Neutrophil (primary cell): ENCODE data around the gene DNM1.

Experiments used
- H3K27ac ChIP-seq: fragments of 200-600 bp; sonication (generic); 2 replicates; pipeline ENCODE4 v1.5.1; 2016; ENCODE audit warnings: mild to moderate bottlenecking, moderate library complexity
- H3K27me3 ChIP-seq: fragments of 200-600 bp; sonication (generic); 2 replicates; pipeline ENCODE4 v1.6.0; 2016; ENCODE audit warnings: mild to moderate bottlenecking
- H3K36me3 ChIP-seq: fragments of 200-600 bp; sonication (generic); 2 replicates; pipeline ENCODE4 v1.5.1; 2017
- H3K4me1 ChIP-seq, 2 experiments: fragments of 200-600 bp in 1 of 2; sonication (generic) in 1 of 2; 1 replicate in 1 of 2; 2 replicates in 1 of 2; pipeline versions ENCODE4 v1.5.1 to v1.6.1; 2013 to 2016; ENCODE audit warnings: low read depth in 1 of 2, low read length in 1 of 2, mild to moderate bottlenecking in 1 of 2, moderate library complexity in 1 of 2; ENCODE audit not compliant: control insufficient read depth in 1 of 2, insufficient read depth in 1 of 2
- H3K4me3 ChIP-seq, 2 experiments: fragments of 200-600 bp in 1 of 2; sonication (generic) in 1 of 2; 1 replicate in 1 of 2; 2 replicates in 1 of 2; pipeline ENCODE4 v1.5.1; 2013 to 2016; ENCODE audit warnings: low read depth in 1 of 2, low read length in 1 of 2, mild to moderate bottlenecking in 1 of 2, moderate library complexity in 1 of 2
- H3K9me3 ChIP-seq: fragments of 200-600 bp; sonication (generic); 2 replicates; pipeline ENCODE4 v1.5.1; 2016
- TF ChIP-seq, protein P1 (sequence below): fragments of 200-600 bp; sonication (generic); IDR thresholded peaks from 2 replicates; pipeline ENCODE4 v1.5.1; 2016; ENCODE audit warnings: antibody characterized with exemption

The DNM1 gene

GRCh38 chr9:128252317-128253139, 49.3 kb downstream of the DNM1 start:
- TF ChIP-seq, protein P1, sequence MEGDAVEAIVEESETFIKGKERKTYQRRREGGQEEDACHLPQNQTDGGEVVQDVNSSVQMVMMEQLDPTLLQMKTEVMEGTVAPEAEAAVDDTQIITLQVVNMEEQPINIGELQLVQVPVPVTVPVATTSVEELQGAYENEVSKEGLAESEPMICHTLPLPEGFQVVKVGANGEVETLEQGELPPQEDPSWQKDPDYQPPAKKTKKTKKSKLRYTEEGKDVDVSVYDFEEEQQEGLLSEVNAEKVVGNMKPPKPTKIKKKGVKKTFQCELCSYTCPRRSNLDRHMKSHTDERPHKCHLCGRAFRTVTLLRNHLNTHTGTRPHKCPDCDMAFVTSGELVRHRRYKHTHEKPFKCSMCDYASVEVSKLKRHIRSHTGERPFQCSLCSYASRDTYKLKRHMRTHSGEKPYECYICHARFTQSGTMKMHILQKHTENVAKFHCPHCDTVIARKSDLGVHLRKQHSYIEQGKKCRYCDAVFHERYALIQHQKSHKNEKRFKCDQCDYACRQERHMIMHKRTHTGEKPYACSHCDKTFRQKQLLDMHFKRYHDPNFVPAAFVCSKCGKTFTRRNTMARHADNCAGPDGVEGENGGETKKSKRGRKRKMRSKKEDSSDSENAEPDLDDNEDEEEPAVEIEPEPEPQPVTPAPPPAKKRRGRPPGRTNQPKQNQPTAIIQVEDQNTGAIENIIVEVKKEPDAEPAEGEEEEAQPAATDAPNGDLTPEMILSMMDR, result no peak
- no peak overlapping the region for H3K27ac ChIP-seq
- peaks cover 27% of the 10 kb centered on the region for H3K36me3 ChIP-seq

GRCh38 chr9:128253140-128253990, 50.2 kb downstream of the DNM1 start:
- peaks cover 35% of the 10 kb centered on the region for H3K36me3 ChIP-seq
- peaks cover 10 to 15% of the 10 kb centered on the region in 2 experiments for H3K4me1 ChIP-seq
- no peaks in the 10 kb centered on the region for H3K9me3 ChIP-seq
- no peak overlapping the region for H3K27ac ChIP-seq
- TF ChIP-seq, protein P1, result no peak
- H3K27me3 ChIP-seq, result peaks cover 35% of the 10 kb centered on the region
- H3K4me3 ChIP-seq, result no peak overlapping the region

More at GRCh38 chr9:128252317-128253139, 49.3 kb downstream of the DNM1 start:
- Histone ChIP-seq H3K4me3 (no peak overlapping the region), H3K27me3 (peaks cover 35% of the 10 kb centered on the region), H3K4me1 (peaks cover 10 to 15% of the 10 kb centered on the region in 2 experiments), H3K9me3 (no peaks in the 10 kb centered on the region)

GRCh38 chr9:128253991-128254346, 50.8 kb downstream of the DNM1 start:
- Histone ChIP-seq H3K4me1 (peaks cover 10 to 15% of the 10 kb centered on the region in 2 experiments), H3K9me3 (no peaks in the 10 kb centered on the region), H3K4me3 (no peak overlapping the region), H3K36me3 (peaks cover 41% of the 10 kb centered on the region), H3K27me3 (peaks cover 35% of the 10 kb centered on the region), H3K27ac (no peak overlapping the region)
- TF ChIP-seq, protein P1, result no peak

GRCh38 chr9:128254362-128254761, 51.2 kb downstream of the DNM1 start:
- H3K4me3 ChIP-seq, result no peak overlapping the region
- H3K27me3 ChIP-seq, result peaks cover 35% of the 10 kb centered on the region
- H3K27ac ChIP-seq, result no peak overlapping the region
- TF ChIP-seq, protein P1, result no peak
- H3K36me3 ChIP-seq, result peaks cover 45% of the 10 kb centered on the region
- H3K9me3 ChIP-seq, result no peaks in the 10 kb centered on the region
- H3K4me1 ChIP-seq, result peaks cover 10 to 15% of the 10 kb centered on the region in 2 experiments

GRCh38 chr9:128254855-128255759, 51.9 kb downstream of the DNM1 start:
- no peak overlapping the region for H3K27ac ChIP-seq
- H3K4me3 ChIP-seq, result no peak overlapping the region
- peaks cover 53% of the 10 kb centered on the region for H3K36me3 ChIP-seq
- H3K9me3 ChIP-seq, result no peaks in the 10 kb centered on the region
- H3K27me3 ChIP-seq, result peaks cover 30% of the 10 kb centered on the region
- H3K4me1 ChIP-seq, result peaks cover 8 to 12% of the 10 kb centered on the region in 2 experiments
- TF ChIP-seq, protein P1, result peak; percentile 41
